Ovary (tissue), 3 donors: ENCODE data around the gene DOCK10.

ENCODE experiments used
- CTCF ChIP-seq, 3 donors: fragments of 450-650 bp in 2 of 3; fragments of 200-600 bp in 1 of 3; IDR thresholded peaks; one replicate each; pipeline versions ENCODE4 v1.5.1 to v1.8.0; 2016 to 2022; ENCODE audit warnings: antibody characterized with exemption in 3 of 3, mild to moderate bottlenecking in 1 of 3
- EP300 ChIP-seq: sonication (generic); formaldehyde crosslinking; IDR thresholded peaks from one replicate; pipeline ENCODE4 v1.6.1; 2017; ENCODE audit warnings: antibody characterized with exemption
- POLR2A ChIP-seq: fragments of 450-650 bp; IDR thresholded peaks from one replicate; pipeline ENCODE4 v1.6.1; 2017; ENCODE audit warnings: antibody characterized with exemption, mild to moderate bottlenecking, moderate library complexity
- donor health status: DM: no; HTN: no; CAD: no.

- TF ChIP-seq POLR2A = no peak
- no peak for TF ChIP-seq CTCF (IDR thresholded peaks at IDR 0.05)
- TF ChIP-seq EP300 = no peak
Observed at GRCh38 chr2:224885291-224885690, 157.0 kb downstream of the DOCK10 start.
